Keratinocyte (primary cell): ENCODE data around the gene ACBD3. TPM values are rescaled to one million over a fixed set of nuclear protein-coding genes. Genes with fewer than 3 reads are reported as not detected.

ENCODE experiments used
- DNase-seq: peaks from one replicate; pipeline ENCODE4 v3.0.0-alpha.2; 2011; ENCODE audit warnings: low read depth, missing footprints, low spot score
- FAIRE-seq: peaks from 2 replicates; lab custom pipeline; 2011; peaks lifted over from hg19 to GRCh38; lab: Jason Lieb, UNC
- H2AFZ ChIP-seq: 2 replicates; pipeline ENCODE4 v1.6.0; 2012; ENCODE audit warnings: low read length, control low read depth, inconsistent platforms; ENCODE audit not compliant: control insufficient read depth
- H3K27ac ChIP-seq: 2 replicates; pipeline ENCODE4 v1.5.1; 2011; ENCODE audit warnings: low read length; ENCODE audit not compliant: control insufficient read depth, insufficient read depth
- H3K27me3 ChIP-seq: 3 replicates; pipeline ENCODE4 v1.6.0; 2011; ENCODE audit warnings: low read length; ENCODE audit not compliant: control insufficient read depth, insufficient read depth; ENCODE audit errors: extremely low read depth
- H3K36me3 ChIP-seq, 2 experiments: 2 replicates in 1 of 2; 3 replicates in 1 of 2; pipeline ENCODE4 v1.5.1; 2011; ENCODE audit warnings: low read length in 2 of 2, mild to moderate bottlenecking in 1 of 2; ENCODE audit not compliant: control insufficient read depth in 2 of 2, insufficient read depth in 2 of 2; ENCODE audit errors: extremely low read depth in 1 of 2
- H3K4me1 ChIP-seq: 3 replicates; pipeline ENCODE4 v1.5.1; 2011; ENCODE audit warnings: low read length; ENCODE audit not compliant: control insufficient read depth, insufficient read depth; ENCODE audit errors: extremely low read depth
- H3K4me2 ChIP-seq: 3 replicates; pipeline ENCODE4 v1.6.0; 2011; ENCODE audit warnings: low read depth, low read length; ENCODE audit not compliant: control insufficient read depth, insufficient read depth; ENCODE audit errors: extremely low read depth
- H3K4me3 ChIP-seq, 3 experiments: fragments of 200-600 bp in 1 of 3; sonication (generic) in 1 of 3; 2 replicates in 2 of 3; 3 replicates in 1 of 3; pipeline ENCODE4 v1.5.1; 2011 to 2016; ENCODE audit warnings: low read length in 3 of 3, mild to moderate bottlenecking in 3 of 3, control low read depth in 2 of 3, inconsistent platforms in 1 of 3, low read depth in 1 of 3, mixed read lengths in 1 of 3, mixed run types in 1 of 3, moderate library complexity in 1 of 3; ENCODE audit not compliant: control insufficient read depth in 2 of 3, insufficient read depth in 2 of 3; ENCODE audit errors: extremely low read depth in 1 of 3
- H3K79me2 ChIP-seq: 2 replicates; pipeline ENCODE4 v1.6.0; 2012; ENCODE audit warnings: low read length; ENCODE audit not compliant: control insufficient read depth, insufficient read depth
- H3K9ac ChIP-seq: 3 replicates; pipeline ENCODE4 v1.6.0; 2011; ENCODE audit warnings: low read length; ENCODE audit not compliant: control insufficient read depth, insufficient read depth; ENCODE audit errors: extremely low read depth
- H3K9me1 ChIP-seq: 3 replicates; pipeline ENCODE4 v1.6.0; 2011; ENCODE audit warnings: low read length; ENCODE audit not compliant: control insufficient read depth, insufficient read depth; ENCODE audit errors: extremely low read depth
- H3K9me3 ChIP-seq: 2 replicates; pipeline ENCODE4 v1.5.1; 2012; ENCODE audit warnings: low read depth, low read length; ENCODE audit not compliant: control insufficient read depth
- H4K20me1 ChIP-seq: 3 replicates; pipeline ENCODE4 v1.6.0; 2011; ENCODE audit warnings: low read length; ENCODE audit not compliant: control insufficient read depth, insufficient read depth; ENCODE audit errors: extremely low read depth
- EZH2 ChIP-seq: IDR thresholded peaks from one replicate; pipeline ENCODE4 v1.6.1; 2012; ENCODE audit warnings: inconsistent platforms, mild to moderate bottlenecking, low read length, moderate library complexity
- dilution Hi-C: fragments of 300-500 bp; cut with MboI; formaldehyde crosslinking; loops from one replicate; pipeline ENCODE4 v1.7.0; 2020; ENCODE audit warnings: low sequenced_read_pairs; ENCODE audit not compliant: extremely low pct_ligation_motif_present
- polyA plus RNA-seq, 5 experiments: library from polyadenylated mRNA; depleted of rRNA in 3 of 5; stranded (reverse) in 3 of 5; stranded (forward) in 1 of 5; unstranded in 1 of 5; fragments of >200 nt; gene quantifications; 1 replicate in 1 of 5; 2 replicates in 3 of 5; 3 replicates in 1 of 5; pipeline versions ENCODE4 v1.2.1 to v1.2.3, GENCODE V29; 2011 to 2012; ENCODE audit warnings: missing spikeins in 2 of 5, low read depth in 1 of 5, low replicate concordance in 1 of 5
- TF ChIP-seq, protein P1 (sequence below), 3 experiments: IDR thresholded peaks in 1 of 3; conservative IDR thresholded peaks in 1 of 3; optimal IDR thresholded peaks in 1 of 3; 2 replicates in 2 of 3; 3 replicates in 1 of 3; pipeline versions ENCODE3 to v1.5.1; 2011; ENCODE audit warnings: low read length in 3 of 3, mild to moderate bottlenecking in 3 of 3, moderate library complexity in 2 of 3, control low read depth in 1 of 3, inconsistent platforms in 1 of 3; ENCODE audit not compliant: insufficient read depth in 2 of 3; ENCODE audit errors: extremely low read depth in 1 of 3

Gene ACBD3
- polyA plus RNA-seq, 1 donor (not counting 4 experiments of a cell fraction or from before 2014, with no cell fraction given): 43.1 TPM

DNA sequence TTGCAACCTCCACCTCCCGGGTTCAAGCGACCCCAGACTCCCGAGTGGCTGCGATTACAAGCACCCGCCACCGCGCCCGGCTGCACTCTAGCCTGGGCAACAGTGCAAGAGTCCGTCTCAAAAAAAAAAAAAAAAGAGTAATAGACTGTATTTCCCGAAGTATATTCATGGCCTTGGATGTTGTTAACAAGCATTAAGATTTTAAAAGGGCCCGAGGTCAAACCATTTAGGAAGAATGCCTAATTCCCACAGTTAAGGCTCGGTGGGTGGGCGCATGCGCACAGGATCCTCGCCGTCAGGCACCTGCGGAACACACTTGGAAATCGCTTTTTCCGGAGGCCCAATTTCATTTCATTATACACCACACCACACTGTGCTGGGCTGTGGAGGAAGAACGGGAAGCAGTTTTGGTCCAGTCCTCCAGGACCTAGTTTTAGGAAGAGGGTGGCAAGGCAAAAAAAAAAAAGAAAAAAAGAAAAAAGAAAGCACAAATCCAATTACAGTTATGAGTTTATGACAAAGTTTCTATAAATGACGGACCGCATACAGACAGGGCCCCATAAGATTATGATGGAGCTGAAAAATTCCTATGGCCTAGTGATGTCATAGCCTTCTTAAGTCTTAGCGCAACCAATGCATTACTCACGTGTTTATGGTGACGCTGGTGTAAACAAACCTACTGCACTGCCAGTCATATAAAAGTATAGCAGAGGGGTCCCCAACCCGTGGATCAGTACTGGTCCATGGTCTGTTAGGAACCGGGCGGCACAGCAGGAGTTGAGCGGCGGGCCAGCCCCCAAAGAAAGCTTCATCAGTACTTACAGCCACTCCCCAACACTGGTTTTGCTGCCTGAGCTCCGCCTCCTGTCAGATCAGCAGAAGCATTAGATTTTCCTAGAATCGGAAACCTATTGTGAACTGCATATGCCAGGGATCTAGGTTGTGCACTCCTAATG lies 85.8 kb downstream of the ACBD3 start:
- FAIRE-seq: no peak
- no peaks in the 10 kb centered on the region for H4K20me1 ChIP-seq

DNA sequence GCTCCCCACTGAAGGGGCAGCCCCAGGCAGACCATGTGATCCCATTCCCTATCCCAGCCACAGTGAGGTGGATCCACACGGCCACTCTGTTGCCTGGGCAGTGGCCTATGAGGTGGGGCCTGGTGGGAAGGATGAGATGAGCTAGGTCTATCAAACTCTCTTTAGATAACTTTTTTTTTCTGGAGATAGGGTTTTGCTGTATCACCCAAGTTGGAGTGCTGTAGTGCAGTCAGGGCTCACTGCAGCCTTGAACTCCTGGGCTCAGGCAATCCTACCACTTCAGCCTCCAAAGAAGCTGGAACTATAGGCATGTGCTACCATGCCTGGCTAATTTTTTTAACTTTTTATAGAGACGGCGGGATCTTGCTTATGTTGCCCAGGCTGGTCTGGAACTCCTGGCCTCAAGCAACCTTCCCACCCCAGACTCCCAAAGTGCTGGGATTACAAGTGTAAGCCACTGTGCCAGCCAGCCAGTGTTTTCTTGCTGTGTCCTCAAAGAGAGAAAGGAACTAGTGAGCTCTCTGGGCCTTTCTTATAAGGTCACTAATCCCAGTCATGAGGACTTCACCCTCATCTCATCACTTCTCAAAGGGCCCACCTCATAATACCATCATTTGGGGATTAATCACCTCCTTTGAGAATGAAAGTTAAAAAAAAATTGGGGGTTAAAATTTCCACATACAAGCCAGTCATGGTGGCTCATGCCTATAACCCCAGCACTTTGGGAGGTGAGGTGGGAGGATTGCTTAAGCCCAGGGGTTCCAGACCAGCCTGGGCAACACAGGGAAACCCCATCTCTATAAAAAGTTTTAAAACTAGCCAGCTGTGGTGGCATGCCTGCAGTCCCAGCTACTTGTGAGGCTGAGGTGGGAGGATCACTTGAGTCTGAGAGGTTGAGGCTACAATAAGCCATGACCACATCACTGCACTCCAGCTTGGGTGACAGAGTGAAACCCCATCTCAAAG lies 87.4 kb downstream of the ACBD3 start:
- Histone ChIP-seq H3K79me2 (no peaks in the 10 kb centered on the region), H3K4me1 (peaks cover 44% of the 10 kb centered on the region), H3K9me3 (no peaks in the 10 kb centered on the region), H3K4me2 (peak overlapping the region; percentile 85), H3K9ac (peak overlapping the region; percentile 18), H3K9me1 (no peaks in the 10 kb centered on the region), H3K4me3 (no peak overlapping the region), H3K27ac (no peak overlapping the region), H3K27me3 (no peaks in the 10 kb centered on the region), H3K36me3 (no peaks in the 10 kb centered on the region), H2AFZ (no peak overlapping the region), H4K20me1 (no peaks in the 10 kb centered on the region)
- TF ChIP-seq, protein P1, sequence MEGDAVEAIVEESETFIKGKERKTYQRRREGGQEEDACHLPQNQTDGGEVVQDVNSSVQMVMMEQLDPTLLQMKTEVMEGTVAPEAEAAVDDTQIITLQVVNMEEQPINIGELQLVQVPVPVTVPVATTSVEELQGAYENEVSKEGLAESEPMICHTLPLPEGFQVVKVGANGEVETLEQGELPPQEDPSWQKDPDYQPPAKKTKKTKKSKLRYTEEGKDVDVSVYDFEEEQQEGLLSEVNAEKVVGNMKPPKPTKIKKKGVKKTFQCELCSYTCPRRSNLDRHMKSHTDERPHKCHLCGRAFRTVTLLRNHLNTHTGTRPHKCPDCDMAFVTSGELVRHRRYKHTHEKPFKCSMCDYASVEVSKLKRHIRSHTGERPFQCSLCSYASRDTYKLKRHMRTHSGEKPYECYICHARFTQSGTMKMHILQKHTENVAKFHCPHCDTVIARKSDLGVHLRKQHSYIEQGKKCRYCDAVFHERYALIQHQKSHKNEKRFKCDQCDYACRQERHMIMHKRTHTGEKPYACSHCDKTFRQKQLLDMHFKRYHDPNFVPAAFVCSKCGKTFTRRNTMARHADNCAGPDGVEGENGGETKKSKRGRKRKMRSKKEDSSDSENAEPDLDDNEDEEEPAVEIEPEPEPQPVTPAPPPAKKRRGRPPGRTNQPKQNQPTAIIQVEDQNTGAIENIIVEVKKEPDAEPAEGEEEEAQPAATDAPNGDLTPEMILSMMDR (optimal IDR thresholded peaks at IDR 0.05 in 1 of 3, IDR thresholded peaks at IDR 0.05 in 1 of 3, conservative IDR thresholded peaks at IDR 0.05 in 1 of 3; ENCODE audit: extremely low read depth in 1 of 3, insufficient read depth in 2 of 3, low read length in 3 of 3): no peak
- dilution Hi-C loops: no loop called here
- FAIRE-seq: peak; percentile 20
- DNase-seq: no peak

More for the DNA sequence above, 85.8 kb downstream of the ACBD3 start:
- H3K27ac ChIP-seq: peak overlapping the region; percentile 31
- no peak for DNase-seq
- dilution Hi-C loops: no loop called here
- H3K4me1 ChIP-seq: peaks cover 44% of the 10 kb centered on the region
- no peaks in the 10 kb centered on the region for H3K9me1 ChIP-seq
- H3K27me3 ChIP-seq: no peaks in the 10 kb centered on the region
- H3K9ac ChIP-seq: peak overlapping the region; percentile 6
- no peaks in the 10 kb centered on the region for H3K9me3 ChIP-seq
- H2AFZ ChIP-seq: peak overlapping the region; percentile 21
- H3K4me3 ChIP-seq: peak overlapping the region in 1 of 3 experiments; percentile 52
- H3K36me3 ChIP-seq: no peaks in the 10 kb centered on the region
- peak overlapping the region; percentile 85 for H3K4me2 ChIP-seq
- H3K79me2 ChIP-seq: no peaks in the 10 kb centered on the region
- TF ChIP-seq, protein P1 (optimal IDR thresholded peaks at IDR 0.05 in 1 of 3, IDR thresholded peaks at IDR 0.05 in 1 of 3, conservative IDR thresholded peaks at IDR 0.05 in 1 of 3; ENCODE audit: extremely low read depth in 1 of 3, insufficient read depth in 2 of 3, low read length in 3 of 3): no peak
- TF ChIP-seq EZH2: no peak
